ENCODE results near the gene OR51E1. TPM values are rescaled to one million over a fixed set of nuclear protein-coding genes. Genes with fewer than 3 reads are reported as not detected.

The OR51E1 gene
- total and polyA plus RNA-seq, 10 of the 15 experiments (the other 5 are each of a cell fraction or from before 2014, with no cell fraction given): not detected

GRCh38 chr11:4606231-4607015, 37.4 kb upstream of the OR51E1 start:
- CTCF ChIA-PET: no interaction called here
- FAIRE-seq (no peak), ATAC-seq (no peak), DNase-seq (ENCODE audit: low read depth, low spot score) (no peak)
- intact Hi-C loops (cut with micrococcal nuclease; ENCODE audit: unreplicated experiment): no loop called here
- Histone ChIP-seq H3K9me3 (replicated peaks; ENCODE audit: control insufficient read depth, insufficient read depth, low read length) (no peaks in the 10 kb centered on the region; the same call in 2 of the 3 replicates), H3K27ac (ENCODE audit: control insufficient read depth, insufficient read depth) (no peak overlapping the region), H3K4me3 (peak overlapping the region; percentile 70), H2AFZ (ENCODE audit: control insufficient read depth, low read depth, low read length) (peak overlapping the region; percentile 91; the same call in 1 of the 2 replicates), H3K79me2 (ENCODE audit: control insufficient read depth, insufficient read depth, low read length) (peaks cover 3% of the 10 kb centered on the region; the same call in 1 of the 2 replicates), H3K9ac (ENCODE audit: control insufficient read depth, insufficient read depth, low read length) (peak overlapping the region; percentile 33; the same call in 1 of the 2 replicates), H3K4me1 (ENCODE audit: control insufficient read depth, insufficient read depth, low read length) (peaks cover 3% of the 10 kb centered on the region; the same call in 1 of the 2 replicates), H3K27me3 (replicated peaks in 1 of 2; ENCODE audit: control insufficient read depth in 2 of 2, insufficient read depth in 2 of 2, low read length in 1 of 2) (no peaks in the 10 kb centered on the region), H4K20me1 (ENCODE audit: control insufficient read depth, insufficient read depth) (no peaks in the 10 kb centered on the region), H3K4me2 (ENCODE audit: control insufficient read depth, insufficient read depth) (peak overlapping the region; percentile 83), H3K36me3 (ENCODE audit: control insufficient read depth in 2 of 2, insufficient read depth in 2 of 2, low read length in 1 of 2) (peaks cover 0 to 4% of the 10 kb centered on the region in 2 experiments; a peak in 2 of 4 replicates)
- no TSS peak for BruUV-seq (replicated peaks)
- in situ Hi-C loops (cut with MboI): no loop called here
- 21% methylated on average over 1 of the region's 1 CpG for WGBS (ENCODE audit: insufficient coverage, insufficient replicate concordance, low lambda C conversion rate, missing lambda C conversion rate)
- SMC1A ChIA-PET (ENCODE audit: uncharacterized antibody, unreplicated experiment): interaction anchor here (0.6 to 1.1 kb wide), 2 partner anchors 16 to 1835 kb away, joined by 3 read pairs; partner anchors contain the start of gene HPX
- POLR2A ChIA-PET: interaction anchor here (1.1 kb wide), 1 partner anchor 15 kb away, joined by 3 read pairs; no protein-coding TSS in a partner anchor
- RAD21 ChIA-PET (ENCODE audit: unreplicated experiment): no interaction called here
- TF ChIP-seq MEF2A (IDR thresholded peaks at IDR 0.05; ENCODE audit: insufficient read depth, low read depth, low read length): no peak
- TF ChIP-seq, protein P1, sequence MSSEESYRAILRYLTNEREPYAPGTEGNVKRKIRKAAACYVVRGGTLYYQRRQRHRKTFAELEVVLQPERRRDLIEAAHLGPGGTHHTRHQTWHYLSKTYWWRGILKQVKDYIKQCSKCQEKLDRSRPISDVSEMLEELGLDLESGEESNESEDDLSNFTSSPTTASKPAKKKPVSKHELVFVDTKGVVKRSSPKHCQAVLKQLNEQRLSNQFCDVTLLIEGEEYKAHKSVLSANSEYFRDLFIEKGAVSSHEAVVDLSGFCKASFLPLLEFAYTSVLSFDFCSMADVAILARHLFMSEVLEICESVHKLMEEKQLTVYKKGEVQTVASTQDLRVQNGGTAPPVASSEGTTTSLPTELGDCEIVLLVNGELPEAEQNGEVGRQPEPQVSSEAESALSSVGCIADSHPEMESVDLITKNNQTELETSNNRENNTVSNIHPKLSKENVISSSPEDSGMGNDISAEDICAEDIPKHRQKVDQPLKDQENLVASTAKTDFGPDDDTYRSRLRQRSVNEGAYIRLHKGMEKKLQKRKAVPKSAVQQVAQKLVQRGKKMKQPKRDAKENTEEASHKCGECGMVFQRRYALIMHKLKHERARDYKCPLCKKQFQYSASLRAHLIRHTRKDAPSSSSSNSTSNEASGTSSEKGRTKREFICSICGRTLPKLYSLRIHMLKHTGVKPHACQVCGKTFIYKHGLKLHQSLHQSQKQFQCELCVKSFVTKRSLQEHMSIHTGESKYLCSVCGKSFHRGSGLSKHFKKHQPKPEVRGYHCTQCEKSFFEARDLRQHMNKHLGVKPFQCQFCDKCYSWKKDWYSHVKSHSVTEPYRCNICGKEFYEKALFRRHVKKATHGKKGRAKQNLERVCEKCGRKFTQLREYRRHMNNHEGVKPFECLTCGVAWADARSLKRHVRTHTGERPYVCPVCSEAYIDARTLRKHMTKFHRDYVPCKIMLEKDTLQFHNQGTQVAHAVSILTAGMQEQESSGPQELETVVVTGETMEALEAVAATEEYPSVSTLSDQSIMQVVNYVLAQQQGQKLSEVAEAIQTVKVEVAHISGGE (CRISPR knock-in tag; IDR thresholded peaks at IDR 0.05): no peak
- no peak for TF ChIP-seq TCF7 (IDR thresholded peaks at IDR 0.05; ENCODE audit: borderline replicate concordance)
- TF ChIP-seq MTA2 (IDR thresholded peaks at IDR 0.05; ENCODE audit: low read depth): no peak
- TF ChIP-seq, protein P2, sequence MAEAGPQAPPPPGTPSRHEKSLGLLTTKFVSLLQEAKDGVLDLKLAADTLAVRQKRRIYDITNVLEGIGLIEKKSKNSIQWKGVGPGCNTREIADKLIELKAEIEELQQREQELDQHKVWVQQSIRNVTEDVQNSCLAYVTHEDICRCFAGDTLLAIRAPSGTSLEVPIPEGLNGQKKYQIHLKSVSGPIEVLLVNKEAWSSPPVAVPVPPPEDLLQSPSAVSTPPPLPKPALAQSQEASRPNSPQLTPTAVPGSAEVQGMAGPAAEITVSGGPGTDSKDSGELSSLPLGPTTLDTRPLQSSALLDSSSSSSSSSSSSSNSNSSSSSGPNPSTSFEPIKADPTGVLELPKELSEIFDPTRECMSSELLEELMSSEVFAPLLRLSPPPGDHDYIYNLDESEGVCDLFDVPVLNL (IDR thresholded peaks at IDR 0.05; ENCODE audit: low read depth, low read length): no peak
- TF ChIP-seq LARP7 (IDR thresholded peaks at IDR 0.05): no peak
- no peak for TF ChIP-seq CREB1 (IDR thresholded peaks at IDR 0.05; ENCODE audit: low read depth)
- TF ChIP-seq EGR1 (IDR thresholded peaks at IDR 0.05; ENCODE audit: borderline replicate concordance in 1 of 2, low read depth in 2 of 2, low read length in 2 of 2): no peak
- TF ChIP-seq MYB (IDR thresholded peaks at IDR 0.05; ENCODE audit: borderline replicate concordance, low read depth, low read length): no peak
- TF ChIP-seq SIN3A (IDR thresholded peaks at IDR 0.05; ENCODE audit: low read depth, low read length): no peak
- TF ChIP-seq ETV6 (conservative IDR thresholded peaks at IDR 0.05 in 1 of 2, IDR thresholded peaks at IDR 0.05 in 1 of 2; ENCODE audit: borderline replicate concordance in 1 of 2, low read depth in 1 of 2): no peak
- no peak for TF ChIP-seq EZH2 (IDR thresholded peaks at IDR 0.05; ENCODE audit: borderline replicate concordance, control insufficient read depth, low read depth, low read length)
- no peak for TF ChIP-seq KLF5 (IDR thresholded peaks at IDR 0.05; ENCODE audit: partially characterized antibody)
- TF ChIP-seq, protein P3, sequence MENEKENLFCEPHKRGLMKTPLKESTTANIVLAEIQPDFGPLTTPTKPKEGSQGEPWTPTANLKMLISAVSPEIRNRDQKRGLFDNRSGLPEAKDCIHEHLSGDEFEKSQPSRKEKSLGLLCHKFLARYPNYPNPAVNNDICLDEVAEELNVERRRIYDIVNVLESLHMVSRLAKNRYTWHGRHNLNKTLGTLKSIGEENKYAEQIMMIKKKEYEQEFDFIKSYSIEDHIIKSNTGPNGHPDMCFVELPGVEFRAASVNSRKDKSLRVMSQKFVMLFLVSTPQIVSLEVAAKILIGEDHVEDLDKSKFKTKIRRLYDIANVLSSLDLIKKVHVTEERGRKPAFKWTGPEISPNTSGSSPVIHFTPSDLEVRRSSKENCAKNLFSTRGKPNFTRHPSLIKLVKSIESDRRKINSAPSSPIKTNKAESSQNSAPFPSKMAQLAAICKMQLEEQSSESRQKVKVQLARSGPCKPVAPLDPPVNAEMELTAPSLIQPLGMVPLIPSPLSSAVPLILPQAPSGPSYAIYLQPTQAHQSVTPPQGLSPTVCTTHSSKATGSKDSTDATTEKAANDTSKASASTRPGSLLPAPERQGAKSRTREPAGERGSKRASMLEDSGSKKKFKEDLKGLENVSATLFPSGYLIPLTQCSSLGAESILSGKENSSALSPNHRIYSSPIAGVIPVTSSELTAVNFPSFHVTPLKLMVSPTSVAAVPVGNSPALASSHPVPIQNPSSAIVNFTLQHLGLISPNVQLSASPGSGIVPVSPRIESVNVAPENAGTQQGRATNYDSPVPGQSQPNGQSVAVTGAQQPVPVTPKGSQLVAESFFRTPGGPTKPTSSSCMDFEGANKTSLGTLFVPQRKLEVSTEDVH (IDR thresholded peaks at IDR 0.05; ENCODE audit: low read depth, partially characterized antibody): no peak
- TF ChIP-seq BHLHE40 (IDR thresholded peaks at IDR 0.05; ENCODE audit: borderline replicate concordance in 1 of 2, low read depth in 2 of 2, low read length in 1 of 2): no peak
